GM11168 (cell line): ENCODE measurements around the gene MROH2B.

Experiments used
- in situ Hi-C: fragments of 300-500 bp; cut with MboI; formaldehyde crosslinking; loops from one replicate; pipeline ENCODE4 v1.12.0; 2022; ENCODE audit warnings: low sequenced_read_pairs; ENCODE audit not compliant: unreplicated experiment

Gene MROH2B

DNA sequence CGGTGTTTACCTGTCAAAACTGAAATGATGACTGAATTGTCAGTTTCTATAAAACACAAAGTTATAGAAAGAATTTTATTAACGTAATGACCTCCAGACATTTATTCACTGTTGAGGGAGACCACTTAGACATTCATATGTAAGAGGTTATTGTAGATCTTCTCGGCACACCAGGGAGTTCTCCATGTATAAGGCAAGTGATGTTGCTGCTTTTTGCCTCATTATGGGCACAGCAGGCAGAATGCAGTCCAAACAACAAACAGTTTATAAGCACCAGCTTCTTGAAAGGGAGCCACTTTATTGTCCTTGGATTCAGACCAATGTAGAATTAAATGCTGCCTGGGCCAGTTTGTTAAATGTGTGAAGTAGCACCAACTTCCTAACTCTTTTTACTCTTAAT lies 95.1 kb downstream of the MROH2B start:
- in situ Hi-C loops: no loop called here

DNA sequence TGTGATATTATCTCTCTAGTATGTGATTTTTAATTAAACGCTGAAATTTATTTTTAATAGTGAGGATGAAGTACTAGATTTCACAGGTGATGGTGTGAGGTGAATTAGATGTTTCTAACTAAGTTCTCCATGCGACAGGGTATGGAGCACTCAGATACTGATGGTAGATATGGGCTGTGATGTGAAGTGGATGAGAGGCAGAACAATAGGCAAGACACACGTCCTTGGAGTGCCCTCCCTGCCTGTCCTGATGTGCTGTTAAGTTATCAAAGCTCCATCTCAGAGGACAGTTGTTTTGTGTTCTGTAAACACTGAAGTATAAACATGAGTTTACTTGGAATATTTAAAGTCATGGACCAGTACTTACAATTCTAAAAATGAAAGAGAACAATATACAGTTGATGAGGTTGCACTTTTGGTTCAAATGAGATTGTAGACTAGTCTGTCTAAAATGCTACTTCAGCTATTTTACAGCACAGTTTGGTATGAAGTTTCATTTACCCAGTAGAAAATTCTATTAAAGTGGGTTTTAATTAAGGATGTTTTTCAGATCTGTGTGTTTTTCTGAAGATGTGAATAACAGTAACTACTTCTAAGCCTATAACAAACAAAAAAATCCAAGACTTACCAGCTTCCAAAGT lies 97.7 kb downstream of the MROH2B start:
- in situ Hi-C loops: no loop called here

DNA sequence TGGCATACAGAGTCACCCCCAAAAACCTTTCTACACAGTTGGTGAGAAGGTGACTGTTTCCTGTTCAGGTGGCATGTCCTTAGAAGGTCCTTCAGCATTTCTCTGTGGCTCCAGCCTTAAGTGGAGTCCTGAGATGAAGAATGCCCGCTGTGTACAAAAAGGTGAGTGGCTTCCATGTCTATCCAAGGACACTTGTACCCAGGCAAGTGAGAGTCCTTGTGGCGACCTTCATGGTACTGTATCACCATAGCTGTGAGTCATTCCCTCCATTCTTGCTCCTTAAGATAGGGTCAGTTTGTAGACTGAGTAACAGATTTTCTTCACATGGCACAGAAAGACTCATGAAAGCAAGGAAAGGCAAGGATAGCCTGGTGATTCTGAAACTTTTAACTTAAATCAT lies 98.7 kb downstream of the MROH2B start:
- in situ Hi-C loops: no loop called here

DNA sequence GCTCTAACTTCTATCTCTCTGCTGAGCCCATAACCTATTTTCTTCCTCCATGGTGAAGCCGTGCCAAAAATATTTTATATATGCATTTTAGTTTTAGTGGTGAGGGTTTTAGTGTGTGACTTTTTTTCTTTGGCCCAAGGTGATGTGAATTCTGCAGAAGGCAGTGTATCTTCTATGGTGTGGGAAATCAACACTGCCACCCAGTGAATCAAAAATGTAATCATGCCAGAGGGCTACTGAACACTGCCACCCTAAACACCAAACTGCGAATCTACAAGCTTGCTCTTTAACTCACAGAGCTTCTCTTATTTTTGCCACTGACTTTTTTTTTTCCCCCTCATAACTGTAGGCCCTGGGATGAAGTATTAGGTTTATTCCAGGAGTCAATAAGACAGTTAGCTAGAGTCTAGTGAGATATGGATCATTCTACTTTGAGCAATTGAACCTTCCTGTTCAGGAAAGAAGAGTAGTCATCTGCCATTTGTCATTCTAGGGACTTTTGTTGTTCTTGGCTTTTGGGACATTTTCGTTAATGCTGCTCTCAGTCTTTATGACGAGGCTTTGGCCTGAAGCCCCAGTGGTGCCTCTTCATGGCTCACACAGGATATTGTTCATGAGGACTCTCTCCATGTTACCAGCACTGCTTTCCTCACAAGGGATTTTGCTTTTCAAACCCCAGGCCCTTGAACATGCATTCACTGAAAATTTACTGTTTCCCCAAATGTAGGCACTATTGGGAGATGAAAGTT lies 108.8 kb downstream of the MROH2B start:
- in situ Hi-C loops: no loop called here

DNA sequence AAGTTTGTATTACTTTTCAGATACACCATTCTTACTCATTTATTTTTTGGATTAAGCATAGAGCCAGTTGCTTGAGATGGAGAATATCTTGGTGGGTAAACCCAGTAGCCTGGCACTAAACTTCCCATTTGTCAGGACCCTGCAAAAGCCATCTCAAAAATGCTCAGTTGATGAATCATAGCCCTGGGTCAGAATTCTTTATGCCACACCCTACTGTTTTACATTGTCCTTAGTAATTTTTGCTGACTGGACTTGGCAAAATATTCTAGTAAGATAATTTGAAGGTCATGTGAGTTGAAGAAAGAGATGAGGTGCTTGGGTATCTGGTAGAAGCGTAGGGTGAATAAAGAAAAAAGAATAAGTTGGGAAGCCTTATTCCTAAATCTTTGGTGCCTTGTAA lies 111.1 kb downstream of the MROH2B start:
- in situ Hi-C loops: no loop called here

DNA sequence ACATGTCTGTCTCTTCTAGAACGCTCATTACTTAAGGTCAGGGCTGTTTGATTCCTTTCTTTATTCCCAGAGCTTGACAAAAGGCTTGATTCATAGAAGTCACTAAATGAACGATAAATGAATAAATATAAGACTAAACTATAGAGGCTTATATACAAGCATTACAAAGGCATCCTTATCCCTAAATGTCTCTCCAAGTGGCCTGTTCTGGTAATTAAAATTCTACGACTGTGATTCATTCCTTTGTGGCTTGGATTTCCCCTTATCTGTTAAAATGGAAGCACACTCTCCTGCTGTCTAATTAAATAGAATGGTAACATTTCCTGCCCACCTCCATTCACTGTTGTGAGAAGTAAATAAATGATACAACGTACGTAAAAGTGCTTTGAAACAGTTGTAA lies 112.3 kb downstream of the MROH2B start:
- in situ Hi-C loops: no loop called here

DNA sequence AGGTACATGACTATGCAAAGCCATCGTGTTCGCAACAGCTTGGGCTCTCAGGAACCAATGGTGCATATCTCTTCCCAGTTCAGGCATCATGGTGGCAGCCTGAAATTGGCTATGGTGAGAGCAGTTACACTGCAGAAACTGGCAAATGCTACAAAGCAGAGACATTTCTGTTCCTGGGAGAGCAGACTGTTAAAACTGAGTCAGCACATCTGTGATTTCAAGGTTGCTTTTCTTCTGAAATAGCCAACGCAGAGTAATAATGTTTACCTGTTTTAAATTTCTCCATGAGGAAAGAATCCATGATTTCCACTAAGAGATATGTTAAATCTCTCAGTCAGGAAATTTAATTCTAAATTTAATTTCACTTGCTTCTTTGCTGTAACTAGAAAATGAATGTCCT lies 114.1 kb downstream of the MROH2B start:
- in situ Hi-C loops: no loop called here

DNA sequence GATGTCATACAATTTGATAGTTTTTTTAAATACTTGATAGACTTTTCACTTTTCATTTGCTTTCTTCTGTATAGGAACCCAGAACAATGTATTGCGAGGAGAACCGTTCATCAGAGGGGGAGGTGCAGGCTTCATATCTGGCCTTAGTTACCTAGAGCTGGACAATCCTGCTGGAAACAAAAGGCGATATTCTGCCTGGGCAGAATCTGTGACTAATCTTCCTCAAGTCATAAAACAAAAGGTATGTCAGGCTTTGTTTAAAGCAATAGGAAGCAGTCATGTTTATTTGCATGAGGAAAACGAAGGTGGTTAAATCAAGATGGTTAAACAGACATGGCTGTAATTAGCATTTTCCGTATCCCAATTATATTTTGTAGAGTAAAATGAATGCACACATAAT lies 115.8 kb downstream of the MROH2B start:
- in situ Hi-C loops: no loop called here
